ENCODE results near the gene HDHD3. TPM values are rescaled to one million over a fixed set of nuclear protein-coding genes. Genes with fewer than 3 reads are reported as not detected.

The HDHD3 gene, protein sequence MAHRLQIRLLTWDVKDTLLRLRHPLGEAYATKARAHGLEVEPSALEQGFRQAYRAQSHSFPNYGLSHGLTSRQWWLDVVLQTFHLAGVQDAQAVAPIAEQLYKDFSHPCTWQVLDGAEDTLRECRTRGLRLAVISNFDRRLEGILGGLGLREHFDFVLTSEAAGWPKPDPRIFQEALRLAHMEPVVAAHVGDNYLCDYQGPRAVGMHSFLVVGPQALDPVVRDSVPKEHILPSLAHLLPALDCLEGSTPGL
- total RNA-seq = 10 to 100 TPM; 24.3 to 37.1 TPM
- 15.8 TPM for polyA plus RNA-seq (2013, experiment 1 of 2)
- polyA plus RNA-seq (2013, experiment 2 of 2) = 13.4 TPM
- long read RNA-seq, experiment 1, transcript HDHD3-202 (3 exons, 1,497 nt) = major isoform, 6 of 12 reads
- long read RNA-seq, experiment 1, partial matches to known transcripts = 2 of 12 reads
- long read RNA-seq, experiment 1, other reads (novel, unspliced or antisense) = 1 of 12 reads
- long read RNA-seq, experiment 2, transcript HDHD3-203 (3 exons, 913 nt) = minor isoform, 8 of 38 reads
- long read RNA-seq, experiment 2, transcript HDHD3-202 (3 exons, 1,497 nt) = major isoform, 20 of 38 reads
- long read RNA-seq, experiment 2, partial matches to known transcripts = 3 of 38 reads
- long read RNA-seq, experiment 2, other reads (novel, unspliced or antisense) = 5 of 38 reads
- long read RNA-seq, experiment 3, transcript HDHD3-203 (3 exons, 913 nt) = minor isoform, 29 of 72 reads
- long read RNA-seq, experiment 3, transcript HDHD3-202 (3 exons, 1,497 nt) = major isoform, 38 of 72 reads
- long read RNA-seq, experiment 3, partial matches to known transcripts = 0 of 72 reads
- long read RNA-seq, experiment 3, other reads (novel, unspliced or antisense) = 4 of 72 reads
- long read RNA-seq, experiment 4, partial matches to known transcripts = 0 of 5 reads
- long read RNA-seq, experiment 4, other reads (novel, unspliced or antisense) = 1 of 5 reads

DNA sequence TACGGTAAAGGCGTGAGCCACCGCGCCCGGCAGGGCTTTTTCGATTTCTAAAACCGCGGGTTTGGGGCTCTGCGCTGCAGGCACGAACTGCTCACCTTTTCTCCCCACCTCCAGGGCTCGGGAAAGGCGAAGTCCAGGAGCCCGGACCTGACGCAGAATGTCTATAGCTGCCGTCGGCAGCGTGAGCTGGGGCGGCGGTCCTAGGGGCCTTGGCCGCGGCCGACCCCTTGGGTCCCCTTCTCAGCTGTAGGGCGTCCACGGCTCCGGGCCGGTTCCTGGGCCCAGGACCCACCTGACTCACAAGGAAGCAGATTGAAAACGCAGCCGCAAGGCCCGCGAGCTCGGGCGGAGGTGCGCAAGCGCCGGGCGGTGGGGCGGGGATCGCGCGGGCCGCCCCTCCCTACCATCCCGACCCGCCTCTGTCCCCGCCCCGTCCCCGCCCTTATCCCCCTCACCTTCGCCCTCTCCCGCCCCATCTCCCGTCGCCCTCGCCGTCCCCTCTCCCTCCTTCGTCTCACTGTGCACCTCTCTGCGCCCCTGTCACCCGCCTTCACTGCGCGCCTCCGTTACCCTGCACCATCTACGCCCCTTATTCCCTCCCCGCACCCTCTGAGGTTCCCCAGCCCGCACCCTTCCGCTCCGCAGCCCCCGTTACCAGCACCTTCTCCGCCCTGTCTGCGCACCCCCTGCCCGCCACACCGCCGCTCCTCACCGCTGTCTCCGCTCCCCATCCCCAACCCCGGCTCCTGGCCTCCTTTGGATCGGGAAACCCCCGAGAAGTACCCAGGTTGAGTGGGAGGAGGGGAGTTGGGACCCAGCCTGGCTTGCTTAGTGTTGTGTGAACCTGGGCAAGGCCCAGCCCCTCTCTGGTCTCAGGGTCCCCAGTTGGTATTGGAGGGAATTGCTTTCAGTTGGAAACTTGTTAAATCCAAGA is at the start of gene HDHD3:
Gene HDHD3 (minus strand): TSS at position 353 of the 934 bp plus-strand sequence. CDS start 2,632 bp downstream, outside the sequence.
- Histone ChIP-seq H3K9me3 (ENCODE audit: control insufficient read depth, low read length) (no peaks in the 10 kb centered on the region), H3K27me3 (ENCODE audit: control insufficient read depth, insufficient read depth, low read length, poor library complexity, severe bottlenecking) (no peaks in the 10 kb centered on the region), H3K9ac (ENCODE audit: extremely low read depth, low read length, poor library complexity, severe bottlenecking) (peak within 1 kb of the TSS; percentile 79), H3K36me3 (ENCODE audit: control insufficient read depth, insufficient read depth, low read length) (peaks cover 28% of the 10 kb centered on the region), H3K4me3 (ENCODE audit: low read length) (peak within 1 kb of the TSS; percentile 86), H3K4me1 (ENCODE audit: control insufficient read depth, insufficient read depth, low read length) (peaks cover 12% of the 10 kb centered on the region), H3K27ac (ENCODE audit: low read depth, low read length) (no peak within 1 kb of the TSS)
- H3K9me3 Mint-ChIP-seq = no peaks in the 10 kb centered on the region
- TF ChIP-seq CTCF (conservative IDR thresholded peaks at IDR 0.05) = no peak
- H3K27ac Mint-ChIP-seq = peak within 1 kb of the TSS; percentile 87
- H3K4me3 Mint-ChIP-seq = peak within 1 kb of the TSS; percentile 76
- H3K27me3 Mint-ChIP-seq (ENCODE audit: insufficient read depth) = no peaks in the 10 kb centered on the region
- peaks cover 38% of the 10 kb centered on the region for H3K4me1 Mint-ChIP-seq
- peak; percentile 94 for DNase-seq
- WGBS, 2 experiments (ENCODE audit: insufficient coverage in 1 of 2, insufficient read length in 1 of 2) = 1% methylated on average over 18 to 73 of the region's 74 CpGs
- H3K36me3 Mint-ChIP-seq (ENCODE audit: low read depth) = peaks cover 14% of the 10 kb centered on the region

DNA sequence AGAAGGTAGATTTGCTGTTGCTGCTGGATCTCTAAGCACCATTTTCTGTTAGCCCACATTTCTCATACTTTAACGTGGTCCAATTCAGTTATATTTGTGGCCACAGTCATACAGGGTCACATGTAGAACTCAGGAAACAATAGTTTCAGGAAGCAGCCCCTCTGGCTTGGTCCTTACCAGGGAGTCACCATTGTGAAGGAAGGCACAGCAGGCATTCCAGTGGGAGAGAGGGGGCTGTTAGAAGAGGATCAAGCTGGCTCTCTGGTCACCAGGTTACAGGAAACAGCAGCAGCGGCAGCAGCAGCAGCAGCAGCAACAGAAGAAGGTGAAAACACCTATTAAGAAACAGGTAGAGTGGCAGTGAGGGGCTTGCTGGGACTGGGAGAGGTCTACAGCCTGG is 48.3 kb upstream of the HDHD3 start:
- Mint-ChIP-seq H3K9me3 (no peaks in the 10 kb centered on the region), H3K27me3 (ENCODE audit: insufficient read depth) (peaks cover 8% of the 10 kb centered on the region), H3K36me3 (ENCODE audit: low read depth) (no peaks in the 10 kb centered on the region), H3K4me1 (peaks cover 8% of the 10 kb centered on the region), H3K4me3 (no peak overlapping the region), H3K27ac (no peak overlapping the region)
- Histone ChIP-seq H3K9me3 (ENCODE audit: control insufficient read depth, low read length) (no peaks in the 10 kb centered on the region), H3K27ac (ENCODE audit: low read depth, low read length) (no peak overlapping the region), H3K36me3 (ENCODE audit: control insufficient read depth, insufficient read depth, low read length) (no peaks in the 10 kb centered on the region), H3K9ac (ENCODE audit: extremely low read depth, low read length, poor library complexity, severe bottlenecking) (no peak overlapping the region), H3K4me3 (ENCODE audit: low read length) (no peak overlapping the region), H3K4me1 (ENCODE audit: control insufficient read depth, insufficient read depth, low read length) (no peaks in the 10 kb centered on the region), H3K27me3 (ENCODE audit: control insufficient read depth, insufficient read depth, low read length, poor library complexity, severe bottlenecking) (peaks cover 7% of the 10 kb centered on the region)
- DNase-seq = peak; percentile 73
- TF ChIP-seq CTCF (conservative IDR thresholded peaks at IDR 0.05) = no peak
- WGBS, 2 experiments (ENCODE audit: insufficient coverage in 1 of 2, insufficient read length in 1 of 2) = 33 to 50% methylated on average over 2 of the region's 2 CpGs

- H3K4me3 ChIP-seq (ENCODE audit: low read length) = no peak overlapping the region
- Mint-ChIP-seq H3K27ac (no peak overlapping the region), H3K27me3 (ENCODE audit: insufficient read depth) (peaks cover 3% of the 10 kb centered on the region), H3K9me3 (no peaks in the 10 kb centered on the region), H3K4me3 (no peak overlapping the region), H3K4me1 (peaks cover 8% of the 10 kb centered on the region), H3K36me3 (ENCODE audit: low read depth) (no peaks in the 10 kb centered on the region)
- no peaks in the 10 kb centered on the region for H3K4me1 ChIP-seq (ENCODE audit: control insufficient read depth, insufficient read depth, low read length)
- H3K36me3 ChIP-seq (ENCODE audit: control insufficient read depth, insufficient read depth, low read length) = no peaks in the 10 kb centered on the region
- no peak for DNase-seq
- no peaks in the 10 kb centered on the region for H3K9me3 ChIP-seq (ENCODE audit: control insufficient read depth, low read length)
- no peak overlapping the region for H3K27ac ChIP-seq (ENCODE audit: low read depth, low read length)
- TF ChIP-seq CTCF (conservative IDR thresholded peaks at IDR 0.05) = no peak
- WGBS, 2 experiments (ENCODE audit: insufficient coverage in 1 of 2, insufficient read length in 1 of 2) = 92 to 94% methylated on average over 3 of the region's 3 CpGs
- H3K27me3 ChIP-seq (ENCODE audit: control insufficient read depth, insufficient read depth, low read length, poor library complexity, severe bottlenecking) = peaks cover 4% of the 10 kb centered on the region
- no peak overlapping the region for H3K9ac ChIP-seq (ENCODE audit: extremely low read depth, low read length, poor library complexity, severe bottlenecking)
Measured at GRCh38 chr9:113421726-113422125, 44.9 kb upstream of the HDHD3 start.
